MM.1S (cell line): ENCODE measurements around the gene OR8D4.
A peak's percentile ranks its signal among the peaks of the same experiment; 100 is the strongest.

ENCODE experiments used
- DNase-seq: peaks from one replicate; pipeline ENCODE4 v3.0.0-alpha.2; 2015
- H2AFZ ChIP-seq: fragments of 300-600 bp; sonication (generic); 2 replicates; pipeline ENCODE4 v1.6.0; 2016; ENCODE audit warnings: antibody characterized with exemption, low read length
- H3F3A ChIP-seq: fragments of 300-600 bp; sonication (generic); 2 replicates; pipeline ENCODE4 v1.6.1; 2016; ENCODE audit warnings: mild to moderate bottlenecking, antibody characterized with exemption, low read length, moderate library complexity, mixed read lengths; ENCODE audit not compliant: insufficient read depth
- H3K27ac ChIP-seq: fragments of 300-600 bp; sonication (generic); 2 replicates; pipeline ENCODE4 v1.5.1; 2016; ENCODE audit warnings: mild to moderate bottlenecking, low read length
- H3K27me3 ChIP-seq: fragments of 300-600 bp; sonication (generic); replicated peaks from 2 replicates; pipeline ENCODE4 v1.6.0; 2016; ENCODE audit warnings: low read length; ENCODE audit not compliant: insufficient read depth
- H3K36me3 ChIP-seq: fragments of 300-600 bp; sonication (generic); replicated peaks from 2 replicates; pipeline ENCODE4 v1.6.1; 2016; ENCODE audit warnings: mild to moderate bottlenecking, low read length, mixed read lengths; ENCODE audit not compliant: insufficient read depth
- H3K4me1 ChIP-seq: fragments of 300-600 bp; sonication (generic); 2 replicates; pipeline ENCODE4 v1.6.1; 2016; ENCODE audit warnings: low read length, mixed read lengths
- H3K4me2 ChIP-seq: fragments of 300-600 bp; sonication (generic); 2 replicates; pipeline ENCODE4 v1.6.0; 2016; ENCODE audit warnings: low read depth, low read length
- H3K4me3 ChIP-seq: fragments of 300-600 bp; sonication (generic); 2 replicates; pipeline ENCODE4 v1.5.1; 2016; ENCODE audit warnings: low read length, mixed read lengths
- H3K79me2 ChIP-seq: fragments of 300-600 bp; sonication (generic); 2 replicates; pipeline ENCODE4 v1.6.1; 2016; ENCODE audit warnings: mixed run types, low read length, mixed read lengths
- H3K9ac ChIP-seq: fragments of 300-600 bp; sonication (generic); 2 replicates; pipeline ENCODE4 v1.6.1; 2016; ENCODE audit warnings: low read length, mixed read lengths
- H3K9me2 ChIP-seq: fragments of 300-600 bp; sonication (generic); replicated peaks from 2 replicates; pipeline ENCODE4 v1.6.1; 2016; ENCODE audit warnings: mild to moderate bottlenecking, low read length, mixed read lengths; ENCODE audit not compliant: insufficient read depth
- H3K9me3 ChIP-seq: fragments of 300-600 bp; sonication (generic); replicated peaks from 2 replicates; pipeline ENCODE4 v1.6.1; 2016; ENCODE audit warnings: mild to moderate bottlenecking, low read length, mixed read lengths; ENCODE audit not compliant: insufficient read depth
- H4K20me1 ChIP-seq: fragments of 300-600 bp; sonication (generic); 2 replicates; pipeline ENCODE4 v1.6.1; 2016; ENCODE audit warnings: mild to moderate bottlenecking, low read length, moderate library complexity, mixed read lengths; ENCODE audit not compliant: insufficient read depth
- EZH2 ChIP-seq: fragments of 300-600 bp; sonication (generic); optimal IDR thresholded peaks from 2 replicates; pipeline ENCODE3; 2017; ENCODE audit warnings: low read depth, mild to moderate bottlenecking, antibody characterized with exemption, low read length, mixed read lengths
- EZH2phosphoT487 ChIP-seq: fragments of 300-600 bp; sonication (generic); IDR thresholded peaks from 2 replicates; pipeline ENCODE4 v1.6.1; 2018; ENCODE audit warnings: antibody characterized with exemption, low read length
- TF ChIP-seq, protein P1 (sequence below): fragments of 300-600 bp; sonication (generic); IDR thresholded peaks from 2 replicates; pipeline ENCODE4 v1.5.1; 2016; ENCODE audit warnings: antibody characterized with exemption, low read length, mixed read lengths

OR8D4 gene

DNA sequence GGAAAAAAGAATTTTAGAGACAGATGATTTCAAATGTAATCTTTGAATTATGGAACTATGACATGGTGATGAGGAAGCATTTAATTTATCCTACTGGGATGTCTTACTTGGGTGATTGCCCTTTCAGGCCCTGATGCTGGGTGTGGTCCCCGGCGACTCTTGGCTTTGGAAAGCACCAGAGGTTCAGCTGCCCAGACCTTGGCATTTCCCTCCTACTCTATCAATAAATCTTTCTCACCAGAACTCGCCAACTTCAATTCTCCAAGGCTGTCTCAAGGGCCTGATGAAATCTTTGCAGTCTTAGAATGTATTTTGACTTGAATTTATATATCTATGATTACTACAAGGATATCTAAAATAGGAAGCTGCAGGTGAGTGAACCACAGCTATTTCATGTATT is 19.0 kb downstream of the OR8D4 start:
- 0 out of 2 replicates have a peak, but pooled peaks cover 4% of the 10 kb centered on the region for H3K27me3 ChIP-seq
- H3K9me2 ChIP-seq = no peaks in the 10 kb centered on the region
- H4K20me1 ChIP-seq = no peaks in the 10 kb centered on the region
- no peak overlapping the region for H3K4me3 ChIP-seq
- no peaks in the 10 kb centered on the region for H3K36me3 ChIP-seq
- no peaks in the 10 kb centered on the region for H3F3A ChIP-seq
- peaks cover 6% of the 10 kb centered on the region; the same call in 1 of the 2 replicates for H3K4me1 ChIP-seq
- DNase-seq = no peak
- H3K9ac ChIP-seq = no peak overlapping the region
- H3K4me2 ChIP-seq = no peak overlapping the region
- no peaks in the 10 kb centered on the region for H3K79me2 ChIP-seq
- no peaks in the 10 kb centered on the region for H3K9me3 ChIP-seq
- TF ChIP-seq, protein P1, sequence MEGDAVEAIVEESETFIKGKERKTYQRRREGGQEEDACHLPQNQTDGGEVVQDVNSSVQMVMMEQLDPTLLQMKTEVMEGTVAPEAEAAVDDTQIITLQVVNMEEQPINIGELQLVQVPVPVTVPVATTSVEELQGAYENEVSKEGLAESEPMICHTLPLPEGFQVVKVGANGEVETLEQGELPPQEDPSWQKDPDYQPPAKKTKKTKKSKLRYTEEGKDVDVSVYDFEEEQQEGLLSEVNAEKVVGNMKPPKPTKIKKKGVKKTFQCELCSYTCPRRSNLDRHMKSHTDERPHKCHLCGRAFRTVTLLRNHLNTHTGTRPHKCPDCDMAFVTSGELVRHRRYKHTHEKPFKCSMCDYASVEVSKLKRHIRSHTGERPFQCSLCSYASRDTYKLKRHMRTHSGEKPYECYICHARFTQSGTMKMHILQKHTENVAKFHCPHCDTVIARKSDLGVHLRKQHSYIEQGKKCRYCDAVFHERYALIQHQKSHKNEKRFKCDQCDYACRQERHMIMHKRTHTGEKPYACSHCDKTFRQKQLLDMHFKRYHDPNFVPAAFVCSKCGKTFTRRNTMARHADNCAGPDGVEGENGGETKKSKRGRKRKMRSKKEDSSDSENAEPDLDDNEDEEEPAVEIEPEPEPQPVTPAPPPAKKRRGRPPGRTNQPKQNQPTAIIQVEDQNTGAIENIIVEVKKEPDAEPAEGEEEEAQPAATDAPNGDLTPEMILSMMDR = no peak
- TF ChIP-seq EZH2 (no peak), EZH2phosphoT487 (no peak)
- no peak overlapping the region for H2AFZ ChIP-seq
- no peak overlapping the region for H3K27ac ChIP-seq

DNA sequence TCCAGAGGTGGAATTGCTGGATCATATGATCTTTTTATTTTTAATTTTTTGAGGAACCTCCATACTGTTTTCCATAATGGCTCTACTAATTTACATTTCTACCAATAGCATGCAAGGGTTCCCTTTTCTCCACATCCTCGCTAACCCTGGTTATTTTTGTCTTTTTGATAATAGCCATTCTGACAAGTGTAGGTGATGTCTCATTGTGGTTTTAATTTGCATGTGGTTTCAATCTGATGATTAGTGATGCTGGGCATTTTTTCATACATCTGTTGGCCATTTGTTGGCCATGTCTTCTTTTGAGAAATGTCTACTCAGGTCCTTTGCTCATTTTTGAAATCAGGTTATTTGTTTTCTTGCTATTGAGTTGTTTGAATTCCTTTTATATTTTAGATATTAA is 22.1 kb downstream of the OR8D4 start:
- DNase-seq = peak; percentile 61
- no peak overlapping the region for H2AFZ ChIP-seq
- H3K4me1 ChIP-seq = peaks cover 6% of the 10 kb centered on the region; the same call in 1 of the 2 replicates
- H3K27me3 ChIP-seq = 0 out of 2 replicates have a peak, but pooled peaks cover 4% of the 10 kb centered on the region
- no peak for TF ChIP-seq EZH2phosphoT487
- no peak for TF ChIP-seq EZH2
- TF ChIP-seq, protein P1 = no peak
- no peaks in the 10 kb centered on the region for H3K36me3 ChIP-seq
- H3F3A ChIP-seq = no peaks in the 10 kb centered on the region
- no peak overlapping the region for H3K27ac ChIP-seq
- no peaks in the 10 kb centered on the region for H3K9me2 ChIP-seq
- H3K9ac ChIP-seq = no peak overlapping the region
- no peaks in the 10 kb centered on the region for H3K79me2 ChIP-seq
- no peaks in the 10 kb centered on the region for H4K20me1 ChIP-seq
- H3K4me3 ChIP-seq = no peak overlapping the region
- H3K4me2 ChIP-seq = no peak overlapping the region
- no peaks in the 10 kb centered on the region for H3K9me3 ChIP-seq

- Histone ChIP-seq H3F3A (no peaks in the 10 kb centered on the region), H3K79me2 (no peaks in the 10 kb centered on the region), H3K36me3 (no peaks in the 10 kb centered on the region), H3K9me3 (no peaks in the 10 kb centered on the region), H3K9ac (no peak within 1 kb of the TSS), H3K4me1 (no peaks in the 10 kb centered on the region), H3K4me3 (no peak within 1 kb of the TSS), H3K27me3 (no peaks in the 10 kb centered on the region), H4K20me1 (no peaks in the 10 kb centered on the region), H3K27ac (no peak within 1 kb of the TSS), H3K9me2 (no peaks in the 10 kb centered on the region), H2AFZ (no peak within 1 kb of the TSS), H3K4me2 (no peak within 1 kb of the TSS)
- no peak for DNase-seq
- TF ChIP-seq EZH2phosphoT487 (no peak), EZH2 (no peak)
- TF ChIP-seq, protein P1 = no peak
These were observed 37.4 kb downstream of the OR8D4 start, which contains the start of gene OR4D5 for GRCh38 chr11:123939317-123939716. Gene OR4D5, plus strand, starts transcription at chr11:123939617. Its CDS starts 0 bp downstream, at chr11:123939617.
